GM19463 (cell line): ENCODE measurements around the gene EVA1A.

Source experiments
- ATAC-seq: cut with Tn5 transposase; IDR thresholded peaks from one replicate; pipeline ENCODE4 v1.9.1; 2021; ENCODE audit warnings: mild to moderate bottlenecking, moderate library complexity; ENCODE audit not compliant: unreplicated experiment

Gene EVA1A

DNA sequence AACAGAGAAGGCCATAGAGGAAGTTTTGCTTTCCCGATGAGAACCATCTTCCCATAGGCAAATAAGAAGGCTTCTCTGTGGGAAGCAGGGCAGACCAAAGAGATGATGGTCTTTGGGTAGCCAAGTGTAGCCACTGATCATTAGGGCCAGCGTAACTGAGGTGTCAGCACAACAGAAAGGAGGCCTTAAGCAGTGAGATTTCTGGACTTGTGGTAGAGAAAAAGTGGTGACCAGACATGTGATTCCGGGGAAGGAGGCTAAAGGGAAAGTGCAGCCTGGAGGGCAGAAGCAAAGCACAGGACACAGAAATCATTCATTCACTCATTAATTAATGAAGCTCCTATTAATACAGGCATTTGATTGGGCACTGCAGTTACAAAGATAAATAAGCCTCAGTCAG, 15.4 kb downstream of the EVA1A start:
- ATAC-seq = no peak

DNA sequence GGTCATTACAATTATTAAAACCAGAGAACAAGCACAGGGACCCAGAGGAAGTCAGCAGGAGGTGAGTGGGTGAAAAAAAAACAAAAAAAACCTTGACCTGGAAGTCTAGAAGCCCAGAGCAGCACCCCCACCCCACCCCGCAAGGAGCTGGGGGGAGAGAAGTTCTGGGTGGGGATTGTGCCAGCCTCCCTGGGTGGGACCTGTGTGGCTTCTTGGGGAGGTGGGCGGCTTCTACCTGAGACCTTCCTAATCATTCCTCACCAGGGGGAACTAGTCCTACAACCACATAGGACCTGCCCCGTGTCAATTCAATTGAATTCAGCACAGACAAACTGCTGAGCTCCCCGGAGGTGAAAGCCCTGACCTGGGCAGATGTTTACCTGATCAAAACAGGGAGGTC, 17.3 kb downstream of the EVA1A start:
- no peak for ATAC-seq

GRCh38 chr2:75541430-75541829, 19.3 kb downstream of the EVA1A start:
- ATAC-seq = no peak

DNA sequence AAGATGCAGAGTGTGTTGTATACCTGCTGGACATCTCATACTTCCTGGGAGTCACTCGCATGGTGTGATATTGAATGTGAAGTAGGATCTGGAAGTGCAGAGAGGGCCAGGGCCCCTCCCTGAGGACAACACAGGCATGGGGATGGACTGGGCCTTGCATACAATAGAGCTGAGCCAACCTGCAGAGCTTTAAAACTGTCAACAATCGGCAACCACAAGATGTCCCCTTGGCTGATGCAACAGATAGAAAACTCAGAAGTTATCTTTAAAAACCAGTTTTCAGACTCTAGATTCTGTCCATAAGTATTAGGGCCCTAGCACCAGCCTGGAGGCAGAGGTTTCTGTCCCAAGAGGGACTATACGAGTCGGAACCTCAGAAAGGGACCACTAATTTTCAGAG, 19.7 kb downstream of the EVA1A start:
- ATAC-seq = no peak

GRCh38 chr2:75539955-75540716, 20.6 kb downstream of the EVA1A start:
- ATAC-seq = no peak

- ATAC-seq = no peak
Observed at GRCh38 chr2:75538521-75539490, 21.9 kb downstream of the EVA1A start.

- no peak for ATAC-seq
Observed at GRCh38 chr2:75537658-75538057, 23.1 kb downstream of the EVA1A start.

DNA sequence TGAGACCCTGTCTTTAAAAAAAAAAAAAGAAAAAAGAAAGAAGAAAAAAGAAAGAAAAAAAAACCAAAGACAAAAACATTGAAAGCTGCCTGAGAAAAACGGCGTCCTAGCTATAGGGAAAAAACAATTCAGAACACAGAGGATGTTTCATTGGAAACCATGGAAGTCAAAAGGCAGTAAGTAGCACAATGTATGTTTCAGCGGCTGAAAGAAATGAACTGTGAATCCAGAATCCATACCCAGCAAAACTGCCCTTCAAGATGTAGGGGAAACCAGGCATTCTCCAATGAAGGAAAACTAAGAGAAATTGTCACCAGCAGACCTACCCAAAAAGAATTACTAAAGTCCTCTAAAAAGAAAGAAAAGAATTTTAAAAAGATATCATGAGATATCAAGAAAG, 27.6 kb downstream of the EVA1A start:
- no peak for ATAC-seq

DNA sequence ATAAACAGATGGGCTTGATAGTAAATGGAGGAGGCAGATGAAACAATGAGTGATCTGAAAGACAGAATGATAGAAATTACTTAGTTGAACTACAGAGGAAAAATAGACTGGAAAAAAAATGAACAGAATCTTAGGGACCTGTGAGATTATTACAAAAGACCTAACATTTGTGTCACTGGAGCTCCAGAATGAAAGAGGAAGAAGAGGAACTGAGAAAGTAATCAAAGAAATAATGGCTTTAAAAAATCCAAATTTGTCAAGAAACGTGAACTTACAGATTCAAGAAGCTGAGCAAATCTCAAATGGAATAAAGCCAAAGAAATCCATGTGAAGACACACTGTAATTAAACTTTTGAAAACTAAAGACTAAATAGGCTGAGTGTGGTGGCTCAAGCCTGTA, 28.3 kb downstream of the EVA1A start:
- no peak for ATAC-seq

- no peak for ATAC-seq
Observed at GRCh38 chr2:75528221-75528977, 32.3 kb downstream of the EVA1A start.

DNA sequence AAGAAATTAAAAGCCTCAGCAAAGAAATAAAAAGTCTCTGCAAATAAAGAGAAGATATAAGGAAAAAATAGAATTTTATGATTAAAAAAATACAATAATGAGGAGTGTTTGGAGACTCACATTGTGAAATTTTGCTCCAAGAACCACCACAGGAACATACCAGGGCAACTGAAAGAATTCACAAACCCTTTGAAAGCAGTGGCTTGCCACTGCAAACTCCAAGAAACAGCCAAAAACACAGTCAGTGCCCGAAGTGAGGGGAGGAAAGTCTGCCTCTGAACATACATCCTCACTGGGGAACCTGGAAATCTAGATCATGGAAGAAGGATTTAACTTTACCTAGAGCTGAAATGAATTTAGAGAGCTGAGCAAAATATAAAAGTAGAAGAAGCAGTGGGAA, 33.1 kb downstream of the EVA1A start:
- no peak for ATAC-seq

DNA sequence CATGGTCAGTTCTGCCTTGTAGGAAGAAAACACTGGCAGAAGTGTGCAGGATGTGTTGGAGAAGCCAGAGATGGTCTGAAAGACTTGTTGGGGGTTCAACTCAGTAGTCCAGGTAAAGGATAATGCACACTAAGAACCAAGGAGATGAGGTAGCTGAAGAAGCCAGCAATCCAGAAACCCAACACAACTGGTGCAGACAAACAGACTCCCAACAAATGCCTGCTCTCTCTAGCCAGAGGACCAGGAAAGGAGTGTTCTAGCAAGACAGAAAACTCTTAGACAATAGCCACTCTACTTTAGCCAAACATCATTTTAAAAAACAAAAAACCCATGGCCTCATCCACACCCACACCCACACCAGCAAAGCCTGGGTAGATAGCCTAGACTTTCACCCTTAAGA, 33.9 kb downstream of the EVA1A start:
- no peak for ATAC-seq

GRCh38 chr2:75525434-75526310, 35.1 kb downstream of the EVA1A start:
- no peak for ATAC-seq

DNA sequence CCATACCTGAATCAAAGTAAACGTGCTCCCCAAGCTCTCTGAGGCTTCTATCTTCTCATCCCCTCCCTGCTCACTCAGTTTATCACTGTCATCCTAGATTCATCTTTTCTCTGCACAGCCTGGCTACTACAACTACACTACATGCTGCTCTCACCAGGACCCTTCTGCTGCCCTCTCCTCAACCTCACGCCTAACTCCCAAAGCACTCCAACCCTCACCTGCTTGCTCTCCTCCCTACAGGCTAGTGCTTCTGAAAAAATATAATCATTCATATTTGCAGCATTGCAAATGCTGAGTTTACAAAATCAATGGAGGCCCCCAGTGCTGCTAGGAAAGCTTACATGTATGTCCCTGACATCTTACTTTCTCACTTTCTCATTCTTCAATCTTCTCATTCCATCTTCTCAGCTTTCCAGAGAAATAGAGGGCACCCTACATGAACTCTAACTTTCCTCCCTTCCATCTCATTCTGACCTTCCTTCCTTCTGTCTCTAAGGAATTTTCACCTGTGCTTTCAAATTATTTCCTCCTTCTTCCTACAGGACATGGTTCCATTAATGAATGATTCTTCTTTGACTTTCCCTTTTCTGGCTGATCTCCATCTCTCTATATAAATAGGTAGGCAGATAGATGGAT, 36.3 kb downstream of the EVA1A start:
- no peak for ATAC-seq

DNA sequence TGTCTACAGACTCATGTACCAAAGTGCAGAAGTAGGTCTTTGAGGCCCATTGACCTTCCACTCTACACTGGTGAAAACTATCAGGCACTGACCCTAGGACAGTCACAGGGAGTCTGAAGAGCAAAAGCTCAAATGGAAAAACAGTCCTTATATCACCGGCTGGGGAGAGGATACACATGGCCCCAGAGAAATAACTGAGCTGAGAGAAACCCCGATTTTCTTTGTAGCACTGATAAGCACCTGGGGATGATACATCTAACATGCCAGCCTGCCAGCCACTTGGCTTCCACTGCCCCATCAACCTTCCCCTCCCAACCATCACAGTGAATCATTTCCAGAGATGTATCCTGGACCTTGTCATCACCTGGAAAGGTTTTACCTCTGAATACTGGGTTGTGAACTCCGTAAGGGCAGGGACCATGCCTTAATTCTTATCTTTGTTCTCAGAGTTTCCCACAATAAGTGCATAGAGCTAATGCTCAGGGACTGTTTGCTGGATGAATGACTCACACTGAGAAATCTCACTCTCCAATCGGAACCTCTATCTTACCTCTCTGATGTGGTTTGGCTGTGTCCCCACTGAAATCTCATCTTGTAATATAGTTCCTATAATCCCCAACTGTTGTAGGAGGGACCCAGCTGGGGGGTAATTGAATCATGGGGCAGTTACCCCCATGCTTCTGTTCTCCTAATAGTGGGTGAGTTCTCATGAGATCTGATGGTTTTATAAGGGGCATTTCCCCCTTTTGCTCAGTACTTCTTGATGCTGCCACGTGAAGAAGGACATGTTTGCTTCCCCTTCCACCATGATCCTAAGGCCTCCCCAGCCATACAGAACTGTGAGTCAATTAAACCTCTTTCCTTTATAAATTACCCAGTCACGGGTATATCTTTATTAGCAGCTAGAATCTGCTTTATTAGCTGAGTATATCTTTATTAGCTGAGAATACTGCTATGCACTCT, 37.1 kb downstream of the EVA1A start:
- peak; percentile 87 for ATAC-seq

DNA sequence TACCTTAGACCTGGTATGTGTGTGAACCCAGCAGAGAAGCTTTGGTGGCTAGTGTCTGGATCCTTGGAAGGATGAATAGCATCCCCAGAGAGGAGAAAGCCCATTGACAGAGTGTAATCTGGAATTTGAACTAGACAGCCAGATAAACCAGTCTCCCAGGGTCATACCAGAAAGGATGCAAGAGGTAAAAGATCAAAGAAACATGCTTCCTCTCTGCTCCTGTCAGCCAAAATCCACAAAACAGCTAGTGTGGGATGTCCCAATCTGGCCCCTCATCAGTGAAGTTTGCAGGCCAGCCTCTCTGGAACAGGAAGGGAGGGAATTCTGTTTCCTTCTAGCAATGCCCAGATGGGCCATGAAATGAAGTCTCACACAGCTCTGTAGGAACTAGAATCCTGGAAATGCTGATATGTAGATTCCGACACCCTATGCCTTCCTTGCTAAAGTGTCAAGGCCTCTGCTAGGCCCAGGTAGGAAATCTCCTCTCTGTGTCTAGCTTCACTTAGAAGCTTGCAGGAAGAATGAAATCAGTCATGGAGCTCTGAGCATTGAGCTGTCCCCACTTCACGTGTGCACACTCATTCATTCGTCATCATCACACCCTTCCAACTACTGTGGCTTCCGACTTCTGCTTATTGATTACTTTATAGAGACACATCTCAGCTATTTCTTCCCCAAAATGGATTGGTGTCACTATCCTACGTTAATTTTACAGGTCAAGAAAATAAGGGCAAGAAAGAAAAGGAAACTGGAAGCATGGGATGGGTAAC, 38.0 kb downstream of the EVA1A start:
- ATAC-seq = no peak

DNA sequence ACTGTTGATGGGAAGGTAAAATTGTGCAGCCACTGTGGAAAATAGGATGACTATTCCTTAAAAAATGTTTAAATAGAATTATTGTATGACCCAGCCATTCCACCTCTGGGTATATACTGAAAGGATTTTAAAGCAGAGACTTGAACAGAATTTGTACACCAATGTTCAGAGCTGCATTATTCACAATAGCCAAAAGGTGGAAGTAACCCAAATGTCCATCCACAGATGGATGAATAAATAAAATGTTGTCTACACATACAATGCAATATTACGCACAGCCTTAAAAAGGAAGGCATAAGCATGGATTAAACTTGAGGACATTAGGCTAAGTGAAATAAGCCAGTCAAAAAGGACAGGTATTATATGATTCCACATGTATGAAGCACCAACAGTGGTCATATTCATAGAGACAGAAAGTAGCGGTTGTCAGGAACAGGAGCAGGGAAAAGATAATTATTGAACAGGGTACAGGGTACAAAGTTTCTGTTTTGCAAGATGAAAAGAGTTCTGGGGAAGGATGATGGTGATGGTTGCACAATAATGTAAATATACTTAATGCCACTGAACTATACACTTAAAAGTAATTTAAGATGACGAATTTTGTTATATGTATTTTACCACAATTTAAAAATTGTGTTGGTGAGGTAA, 39.4 kb downstream of the EVA1A start:
- no peak for ATAC-seq
